HG03135 (cell line): ENCODE data around the gene SELENOW.
"Not testable (repeated sequence)": the region's sequence is repeated elsewhere in the genome, so short reads cannot be mapped to it uniquely, and the experiment has no call there.

Experiments
- ATAC-seq: cut with Tn5 transposase; IDR thresholded peaks from one replicate; pipeline ENCODE4 v1.9.1; 2021; ENCODE audit warnings: mild to moderate bottlenecking, moderate library complexity; ENCODE audit not compliant: unreplicated experiment

SELENOW gene

GRCh38 chr19:47818221-47818620, 39.7 kb downstream of the SELENOW start:
- not testable (repeated sequence) for ATAC-seq

GRCh38 chr19:47819858-47820257, 41.4 kb downstream of the SELENOW start:
- no peak for ATAC-seq

GRCh38 chr19:47820410-47820809, 41.9 kb downstream of the SELENOW start:
- no peak for ATAC-seq

- no peak for ATAC-seq
These were observed 43.0 kb downstream of the SELENOW start, which contains the start of gene CRX for GRCh38 chr19:47821460-47822020. TSS of gene CRX (plus strand) at chr19:47821937. CDS start at chr19:47834444, 12,507 bp downstream.

- no peak for ATAC-seq
These were observed 45.9 kb downstream of the SELENOW start for GRCh38 chr19:47824396-47824795.

GRCh38 chr19:47826800-47827199, 48.3 kb downstream of the SELENOW start:
- ATAC-seq, result no peak

- ATAC-seq, result no peak
These were observed 54.2 kb downstream of the SELENOW start for GRCh38 chr19:47832723-47833122.
